ENCODE results near the gene EXTL1. TPM values are rescaled to one million over a fixed set of nuclear protein-coding genes. Genes with fewer than 3 reads are reported as not detected.

The EXTL1 gene
- total RNA-seq, 3 donors from 2014 or later: 0.98 to 2.8 TPM; not detected in 1

GRCh38 chr1:26025060-26025459, 3.5 kb downstream of the EXTL1 start:
- no peak overlapping the region for H3K27ac ChIP-seq
- DNase-seq (ENCODE audit: low spot score in 2 of 2): no peak
- TF ChIP-seq POLR2A (IDR thresholded peaks at IDR 0.05) (no peak), POLR2AphosphoS5 (IDR thresholded peaks at IDR 0.05) (no peak), CTCF (IDR thresholded peaks at IDR 0.05) (no peak)
- no peaks in the 10 kb centered on the region for H3K36me3 ChIP-seq
- peaks cover 0 to 9% of the 10 kb centered on the region in 2 donors for H3K4me1 ChIP-seq
- intact Hi-C loops (cut with DNase I; ENCODE audit: low total_unique reads): no loop called here
- H3K9me3 ChIP-seq: no peaks in the 10 kb centered on the region
- no peak overlapping the region for H3K4me3 ChIP-seq
- H3K27me3 ChIP-seq: no peaks in the 10 kb centered on the region

GRCh38 chr1:26025517-26025916, 3.9 kb downstream of the EXTL1 start:
- Histone ChIP-seq H3K36me3 (no peaks in the 10 kb centered on the region), H3K4me1 (peaks cover 0 to 9% of the 10 kb centered on the region in 2 donors)

GRCh38 chr1:26027716-26028489, 6.3 kb downstream of the EXTL1 start:
- H3K27ac ChIP-seq: no peak overlapping the region
- no peaks in the 10 kb centered on the region for H3K4me1 ChIP-seq
- H3K9me3 ChIP-seq: no peaks in the 10 kb centered on the region
- DNase-seq (ENCODE audit: low spot score in 2 of 2): no peak
- no peaks in the 10 kb centered on the region for H3K36me3 ChIP-seq
- no peak overlapping the region for H3K4me3 ChIP-seq
- no peak for TF ChIP-seq POLR2AphosphoS5 (IDR thresholded peaks at IDR 0.05)
- TF ChIP-seq CTCF (IDR thresholded peaks at IDR 0.05): no peak
- no peak for TF ChIP-seq POLR2A (IDR thresholded peaks at IDR 0.05)
- intact Hi-C loops (cut with DNase I; ENCODE audit: low total_unique reads): no loop called here
- no peaks in the 10 kb centered on the region for H3K27me3 ChIP-seq

More at GRCh38 chr1:26025517-26025916, 3.9 kb downstream of the EXTL1 start:
- Histone ChIP-seq H3K27me3 (no peaks in the 10 kb centered on the region), H3K9me3 (no peaks in the 10 kb centered on the region), H3K4me3 (no peak overlapping the region), H3K27ac (no peak overlapping the region)
- no peak for DNase-seq (ENCODE audit: low spot score in 2 of 2)
- intact Hi-C loops (cut with DNase I; ENCODE audit: low total_unique reads): no loop called here
- no peak for TF ChIP-seq POLR2A (IDR thresholded peaks at IDR 0.05)
- no peak for TF ChIP-seq POLR2AphosphoS5 (IDR thresholded peaks at IDR 0.05)
- TF ChIP-seq CTCF (IDR thresholded peaks at IDR 0.05): no peak

GRCh38 chr1:26028490-26028980, 7.0 kb downstream of the EXTL1 start:
- Histone ChIP-seq H3K4me3 (no peak overlapping the region), H3K36me3 (no peaks in the 10 kb centered on the region), H3K4me1 (no peaks in the 10 kb centered on the region), H3K9me3 (no peaks in the 10 kb centered on the region), H3K27ac (no peak overlapping the region), H3K27me3 (no peaks in the 10 kb centered on the region)
- DNase-seq (ENCODE audit: low spot score in 2 of 2): no peak
- no peak for TF ChIP-seq POLR2AphosphoS5 (IDR thresholded peaks at IDR 0.05)
- no peak for TF ChIP-seq CTCF (IDR thresholded peaks at IDR 0.05)
- TF ChIP-seq POLR2A (IDR thresholded peaks at IDR 0.05): no peak
- intact Hi-C loops (cut with DNase I; ENCODE audit: low total_unique reads): no loop called here

GRCh38 chr1:26029054-26029863, 7.7 kb downstream of the EXTL1 start:
- H3K27ac ChIP-seq: no peak overlapping the region
- no peaks in the 10 kb centered on the region for H3K36me3 ChIP-seq
- no peaks in the 10 kb centered on the region for H3K27me3 ChIP-seq
- intact Hi-C loops (cut with DNase I; ENCODE audit: low total_unique reads): no loop called here
- no peaks in the 10 kb centered on the region for H3K9me3 ChIP-seq
- no peak for TF ChIP-seq POLR2A (IDR thresholded peaks at IDR 0.05)
- TF ChIP-seq POLR2AphosphoS5 (IDR thresholded peaks at IDR 0.05): no peak
- no peak for TF ChIP-seq CTCF (IDR thresholded peaks at IDR 0.05)
- H3K4me3 ChIP-seq: no peak overlapping the region
- no peaks in the 10 kb centered on the region for H3K4me1 ChIP-seq
- no peak for DNase-seq (ENCODE audit: low spot score in 2 of 2)

Measured in breast epithelium (tissue), 4 donors.